SH-SY5Y (cell line): ENCODE data around the gene TARS2.

Experiments used
- GATA2 ChIP-seq: IDR thresholded peaks from 2 replicates; pipeline ENCODE4 v1.6.1; 2011; ENCODE audit warnings: mild to moderate bottlenecking, low read depth, low read length
- GATA3 ChIP-seq: IDR thresholded peaks from 2 replicates; pipeline ENCODE4 v1.6.1; 2011; ENCODE audit warnings: low read depth, mild to moderate bottlenecking, low read length, moderate library complexity

DNA sequence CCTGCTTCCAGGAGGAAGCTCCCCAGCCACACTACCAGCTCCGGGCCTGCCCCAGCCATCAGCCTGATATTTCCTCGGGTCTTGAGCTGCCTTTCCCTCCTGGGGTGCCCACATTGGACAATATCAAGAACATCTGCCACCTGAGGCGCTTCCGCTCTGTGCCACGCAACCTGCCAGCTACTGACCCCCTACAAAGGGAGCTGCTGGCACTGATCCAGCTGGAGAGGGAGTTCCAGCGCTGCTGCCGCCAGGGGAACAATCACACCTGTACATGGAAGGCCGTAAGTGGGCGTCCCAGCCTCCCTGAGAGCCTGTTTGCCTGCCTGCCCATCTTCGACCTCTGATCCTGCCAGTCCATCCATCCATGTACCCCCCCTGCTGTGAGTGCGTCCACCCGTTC, 24.3 kb downstream of the TARS2 start:
- TF ChIP-seq GATA2 (no peak), GATA3 (no peak)
